CD4-positive, alpha-beta T cell treated with Interleukin-12 subunit alpha and Interleukin-12 subunit beta, for 1 hour (primary cell): ENCODE measurements around the gene ACTR8.
"Not testable (repeated sequence)": the region's sequence is repeated elsewhere in the genome, so short reads cannot be mapped to it uniquely, and the experiment has no call there.

ENCODE experiments used
- DNase-seq: peaks from one replicate; pipeline ENCODE4 v3.0.0-alpha.2; 2020

ACTR8 gene

GRCh38 chr3:53881691-53882593, at the start of gene ACTR8:
ACTR8 (minus strand) TSS chr3:53882152; CDS start chr3:53882101, 51 bp downstream.
- DNase-seq, result peak; percentile 90

- not testable (repeated sequence) for DNase-seq
Measured at GRCh38 chr3:53927208-53927872, 45.4 kb upstream of the ACTR8 start.

GRCh38 chr3:53921296-53921695, 39.3 kb upstream of the ACTR8 start:
- peak; percentile 17 for DNase-seq

- no peak for DNase-seq
Measured at GRCh38 chr3:53919741-53920140, 37.8 kb upstream of the ACTR8 start.

- DNase-seq, result no peak
Measured at GRCh38 chr3:53913401-53913800, 31.4 kb upstream of the ACTR8 start.

GRCh38 chr3:53902711-53903110, 20.8 kb upstream of the ACTR8 start:
- DNase-seq, result no peak

GRCh38 chr3:53902067-53902466, 20.1 kb upstream of the ACTR8 start:
- no peak for DNase-seq

- no peak for DNase-seq
Measured at GRCh38 chr3:53900666-53901331, 18.8 kb upstream of the ACTR8 start.

- DNase-seq, result no peak
Measured at GRCh38 chr3:53899750-53900149, 17.8 kb upstream of the ACTR8 start.

GRCh38 chr3:53892286-53892637, 10.3 kb upstream of the ACTR8 start:
- no peak for DNase-seq

- DNase-seq, result peak; percentile 99
Measured at GRCh38 chr3:53891497-53892285, 9.7 kb upstream of the ACTR8 start, which contains the start of gene SELENOK. SELENOK (minus strand) TSS chr3:53891859.

GRCh38 chr3:53890726-53891475, 8.9 kb upstream of the ACTR8 start:
- peak; percentile 70 for DNase-seq

- DNase-seq, result no peak
Measured at GRCh38 chr3:53888232-53888631, 6.3 kb upstream of the ACTR8 start.

GRCh38 chr3:53887446-53887845, 5.5 kb upstream of the ACTR8 start:
- no peak for DNase-seq

- DNase-seq, result no peak
Measured at GRCh38 chr3:53885239-53885638, 3.3 kb upstream of the ACTR8 start.

GRCh38 chr3:53884623-53885022, 2.7 kb upstream of the ACTR8 start:
- DNase-seq, result no peak

GRCh38 chr3:53883008-53883407, 1.1 kb upstream of the ACTR8 start:
- DNase-seq, result no peak

GRCh38 chr3:53880396-53881345, 1.3 kb downstream of the ACTR8 start:
- no peak for DNase-seq

- no peak for DNase-seq
Measured at GRCh38 chr3:53865732-53866499, 16.0 kb downstream of the ACTR8 start.

GRCh38 chr3:53863145-53863544, 18.8 kb downstream of the ACTR8 start:
- no peak for DNase-seq
